Aorta (tissue), 5 donors: Measurements from ENCODE around the gene LTB4R2. TPM values are rescaled to one million over a fixed set of nuclear protein-coding genes. Genes with fewer than 3 reads are reported as not detected.
A peak's percentile ranks its signal among the peaks of the same experiment; 100 is the strongest.

Source experiments
- ATAC-seq: fragments of 200-7000 bp; cut with Tn5 transposase; one replicate; pipeline ENCODE4 v1.9.1; 2022; ENCODE audit warnings: moderate library complexity; ENCODE audit not compliant: low FRiP score
- DNase-seq, 2 donors: peaks; one replicate each; pipeline ENCODE4 v3.0.0-alpha.2; 2020
- H3K27ac ChIP-seq, 2 donors: one replicate each; pipeline ENCODE4 v1.5.1; 2013; ENCODE audit warnings: low read length in 2 of 2, mild to moderate bottlenecking in 2 of 2, moderate library complexity in 2 of 2, control low read depth in 1 of 2, inconsistent platforms in 1 of 2, low read depth in 1 of 2
- H3K27me3 ChIP-seq, 2 donors: one replicate each; pipeline ENCODE4 v1.6.1; 2013; ENCODE audit warnings: control low read depth in 1 of 2, low read length in 1 of 2, mild to moderate bottlenecking in 1 of 2, moderate library complexity in 1 of 2; ENCODE audit not compliant: insufficient read depth in 2 of 2, control insufficient read depth in 1 of 2
- H3K36me3 ChIP-seq, 2 donors: one replicate each; pipeline ENCODE4 v1.6.1; 2013; ENCODE audit warnings: control low read depth in 1 of 2, low read length in 1 of 2, mild to moderate bottlenecking in 1 of 2; ENCODE audit not compliant: insufficient read depth in 2 of 2, control insufficient read depth in 1 of 2
- H3K4me1 ChIP-seq, 2 donors: one replicate each; pipeline ENCODE4 v1.6.1; 2013; ENCODE audit warnings: low read length in 2 of 2, control low read depth in 1 of 2, mild to moderate bottlenecking in 1 of 2, moderate library complexity in 1 of 2; ENCODE audit not compliant: insufficient read depth in 2 of 2, control insufficient read depth in 1 of 2
- H3K4me3 ChIP-seq, 2 donors: one replicate each; pipeline ENCODE4 v1.5.1; 2013; ENCODE audit warnings: low read length in 2 of 2, control low read depth in 1 of 2, mild to moderate bottlenecking in 1 of 2
- H3K9me3 ChIP-seq: one replicate; pipeline ENCODE4 v1.6.1; 2013; ENCODE audit warnings: mild to moderate bottlenecking, low read length; ENCODE audit not compliant: control insufficient read depth
- WGBS, 2 donors: extraction: QIAGEN DNeasy Blood & Tissue Kit; methylation state at CpG; one replicate each; pipeline ENCODE4 v1.1.7; 2013; 5-methylcytosine and 5-hydroxymethylcytosine counted together
- intact Hi-C, 2 donors: fragments of 100-400 bp; cut with DNase I; formaldehyde crosslinking; loops; one replicate each; pipeline versions ENCODE4 v1.14.2 to v1.15.0; 2022
- polyA plus RNA-seq, 2 donors: library from polyadenylated mRNA; stranded (reverse); fragments of 200-250 nt; gene quantifications; one replicate each; pipeline ENCODE4 v1.2.3, GENCODE V29; 2013
- total RNA-seq, 2 donors: library from RNA; stranded (reverse); fragmentation: NEBNext Ultra II Directional; extraction: Animal tissue kit (Norgen Biotek cat#: 25700); gene quantifications; one replicate each; pipeline ENCODE4 v1.2.1, GENCODE V29; 2021
- donor health status: healthy with polysubstance abuse.
- donor health status: Bipolar disorder and iron deficiency.
- donor health status: DM: no; HTN: no; CAD: no.
- donor health status: DM: no; HTN: no; CAD: no.
- donor health status: DM: yes; HTN: yes; CAD: no.

LTB4R2 gene
- total and polyA plus RNA-seq, 4 donors = 0.38 to 5.5 (median 2.3) TPM

DNA sequence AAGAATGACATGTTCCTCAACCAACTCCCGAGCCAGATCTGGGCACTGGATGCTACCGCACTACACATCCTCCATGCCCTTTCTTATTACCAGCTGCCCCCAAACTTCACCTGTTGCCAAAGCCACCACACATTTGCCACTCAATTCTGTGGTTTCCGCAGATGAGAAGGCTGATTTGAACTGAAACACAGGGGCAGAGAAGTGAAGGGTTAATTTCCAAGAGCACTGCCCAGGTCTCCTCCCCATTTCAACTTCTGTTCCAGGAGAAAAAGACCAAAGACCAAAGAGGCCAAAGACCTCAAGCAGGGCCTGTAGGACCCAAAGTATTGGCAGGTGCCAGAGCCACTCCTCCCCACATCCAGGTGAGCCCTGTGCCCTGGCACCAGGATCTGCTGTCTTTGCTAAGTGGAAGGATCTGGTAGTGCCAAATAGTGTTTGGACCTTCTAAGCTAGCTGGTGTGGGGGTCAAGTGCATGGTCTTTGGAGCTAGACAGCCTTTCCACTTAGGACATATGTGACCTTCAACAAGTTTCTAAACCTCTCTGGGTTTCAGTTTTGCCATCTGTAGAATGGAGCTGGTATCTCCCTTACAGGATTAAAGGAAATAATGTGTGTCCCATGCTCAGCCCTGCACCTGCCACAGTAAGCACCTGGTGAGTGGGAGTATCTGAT is 18.4 kb upstream of the LTB4R2 start:
- ATAC-seq = no peak
- Histone ChIP-seq H3K36me3 (peaks cover 0 to 6% of the 10 kb centered on the region in 2 donors), H3K4me1 (no peaks in the 10 kb centered on the region), H3K27me3 (no peaks in the 10 kb centered on the region), H3K27ac (no peak overlapping the region), H3K9me3 (no peaks in the 10 kb centered on the region), H3K4me3 (no peak overlapping the region)
- WGBS, 2 donors = 91% methylated on average over 3 of the region's 3 CpGs
- intact Hi-C loops = no loop called here
- no peak for DNase-seq

GRCh38 chr14:24292118-24292807 is 17.7 kb upstream of the LTB4R2 start:
- Histone ChIP-seq H3K4me1 (no peaks in the 10 kb centered on the region), H3K27ac (no peak overlapping the region), H3K4me3 (no peak overlapping the region), H3K9me3 (no peaks in the 10 kb centered on the region), H3K27me3 (no peaks in the 10 kb centered on the region), H3K36me3 (peaks cover 0 to 6% of the 10 kb centered on the region in 2 donors)
- no peak for ATAC-seq
- WGBS, 2 donors = 93 to 95% methylated on average over 11 of the region's 11 CpGs
- intact Hi-C loops = no loop called here
- DNase-seq = no peak

DNA sequence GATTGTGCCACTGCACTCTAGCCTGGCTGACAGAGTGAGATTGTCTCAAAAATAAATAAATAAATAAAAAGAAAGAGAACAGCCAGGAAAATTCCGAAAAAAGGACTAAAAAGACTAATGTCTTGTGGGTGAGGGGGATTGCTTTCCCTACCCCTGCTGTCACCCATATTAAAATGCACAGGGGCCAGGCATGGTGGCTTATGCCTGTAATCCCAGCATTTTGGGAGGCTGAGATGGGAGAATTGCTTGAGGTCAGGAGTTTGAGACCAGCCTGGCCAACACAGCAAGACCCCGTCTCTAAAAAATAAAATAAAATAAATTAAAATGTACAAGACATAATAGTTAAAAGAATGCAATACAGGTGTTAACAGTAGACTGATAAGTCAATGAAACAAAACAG is 16.4 kb upstream of the LTB4R2 start:
- ATAC-seq (no peak), DNase-seq (no peak)
- no peaks in the 10 kb centered on the region for H3K9me3 ChIP-seq
- no peak overlapping the region for H3K4me3 ChIP-seq
- intact Hi-C loops = no loop called here
- no peaks in the 10 kb centered on the region for H3K27me3 ChIP-seq
- H3K4me1 ChIP-seq = no peaks in the 10 kb centered on the region
- no peak overlapping the region for H3K27ac ChIP-seq
- H3K36me3 ChIP-seq = peaks cover 0 to 6% of the 10 kb centered on the region in 2 donors
- WGBS, 2 donors = 92 to 93% methylated on average over 2 of the region's 2 CpGs

DNA sequence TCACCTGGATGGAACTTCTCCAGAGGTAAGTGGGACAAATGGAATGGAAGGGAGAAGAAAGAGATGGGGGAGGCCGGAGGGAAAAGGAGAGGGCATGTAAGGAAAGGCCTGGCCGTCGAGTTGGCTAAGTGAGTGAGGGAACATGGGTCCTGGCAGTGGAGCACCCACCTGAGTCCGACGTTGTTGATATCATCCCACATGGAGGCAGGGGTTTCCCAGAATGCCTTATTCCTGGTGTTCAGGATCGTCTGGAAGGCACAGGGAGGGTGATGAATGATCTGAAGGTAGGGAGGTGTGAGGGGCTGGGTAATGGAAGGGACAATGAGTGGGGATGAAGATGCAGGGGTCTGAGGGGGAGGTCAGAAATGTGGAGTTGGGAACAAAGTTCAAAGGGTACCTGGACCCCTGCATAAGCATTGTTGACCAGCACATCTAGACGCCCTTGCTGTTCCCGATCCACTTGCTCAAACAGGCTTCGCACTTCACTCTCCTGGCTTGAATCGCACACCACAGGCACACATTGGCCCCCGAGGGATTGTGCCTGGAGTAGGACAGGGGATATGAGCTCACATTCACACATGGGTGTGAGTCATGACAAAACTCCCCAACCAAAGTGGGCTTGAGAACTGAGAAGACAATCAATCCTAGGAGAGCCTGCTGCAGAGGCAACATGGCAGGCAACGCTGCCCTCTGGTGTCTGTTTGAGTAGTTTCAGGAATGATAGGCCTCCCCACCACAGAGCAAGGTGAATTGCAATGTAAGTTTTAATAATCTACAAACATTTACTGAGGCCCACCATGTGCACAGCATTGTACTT is 13.4 kb upstream of the LTB4R2 start:
- Histone ChIP-seq H3K4me3 (no peak overlapping the region), H3K36me3 (no peaks in the 10 kb centered on the region), H3K9me3 (no peaks in the 10 kb centered on the region), H3K27ac (no peak overlapping the region), H3K4me1 (no peaks in the 10 kb centered on the region), H3K27me3 (no peaks in the 10 kb centered on the region)
- peak; percentile 74 for ATAC-seq
- intact Hi-C loops = loop anchor here (1.0 to 5.0 kb wide), 2 partner anchors 53 to 54 kb away; partner anchors contain the start of gene TINF2 (in 1 of the 2)
- peak in 1 of 2 donors; percentile 71 for DNase-seq
- 55 to 57% methylated on average over 12 of the region's 12 CpGs for WGBS, 2 donors

DNA sequence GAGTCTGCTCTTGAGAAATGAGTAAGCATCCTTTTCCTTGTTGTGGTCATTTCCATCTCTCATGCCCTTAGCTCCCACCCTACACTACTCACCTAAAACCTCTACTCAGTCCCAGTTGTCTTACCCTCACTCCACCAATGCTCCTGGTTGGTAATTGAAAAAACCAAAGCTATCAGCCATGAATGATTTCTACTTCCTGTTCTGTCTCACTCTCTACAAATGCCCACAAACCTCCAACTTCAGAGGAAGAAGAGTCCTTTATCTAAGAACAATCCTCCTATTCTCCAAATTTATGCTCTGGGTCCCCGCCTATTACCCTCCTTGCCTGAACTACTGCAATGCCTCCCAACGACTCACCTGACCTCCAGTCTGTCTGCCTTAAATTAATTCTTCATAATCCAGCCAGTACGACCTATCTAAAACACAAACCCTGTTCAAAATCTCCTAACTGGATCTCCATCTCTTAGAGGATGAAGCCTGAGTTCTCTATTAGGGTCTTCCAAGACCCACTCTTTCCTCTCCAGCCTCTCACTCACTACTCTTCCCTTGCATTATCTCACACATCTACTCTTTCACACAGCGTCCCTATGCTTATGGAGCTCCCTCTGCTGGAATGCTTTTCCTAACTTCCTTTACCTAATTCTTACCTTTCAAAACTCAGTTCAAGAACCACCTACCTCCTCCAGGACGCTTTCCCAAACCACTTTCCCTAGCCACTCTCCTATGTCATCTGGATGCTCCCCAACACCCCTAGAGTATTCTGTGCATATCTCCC is 12.6 kb upstream of the LTB4R2 start:
- DNase-seq = no peak
- H3K27ac ChIP-seq = no peak overlapping the region

GRCh38 chr14:24298892-24299254 is 11.1 kb upstream of the LTB4R2 start:
- H3K36me3 ChIP-seq = peaks cover 0 to 3% of the 10 kb centered on the region in 2 donors
- H3K4me3 ChIP-seq = peak overlapping the region; percentile 58 to 90
- no peaks in the 10 kb centered on the region for H3K27me3 ChIP-seq
- ATAC-seq (peak; percentile 4), DNase-seq (no peak)
- 50 to 51% methylated on average over 7 of the region's 7 CpGs for WGBS, 2 donors
- intact Hi-C loops = loop anchor here in 1 of 2 donors (5.0 kb wide), 1 partner anchor 57 kb away; the partner anchor contains the start of gene TINF2
- H3K4me1 ChIP-seq = no peaks in the 10 kb centered on the region
- no peak overlapping the region for H3K27ac ChIP-seq
- H3K9me3 ChIP-seq = no peaks in the 10 kb centered on the region

More for the DNA sequence above, 12.6 kb upstream of the LTB4R2 start:
- Histone ChIP-seq H3K4me3 (no peak overlapping the region), H3K9me3 (no peaks in the 10 kb centered on the region), H3K36me3 (no peaks in the 10 kb centered on the region), H3K27me3 (no peaks in the 10 kb centered on the region), H3K4me1 (no peaks in the 10 kb centered on the region)
- intact Hi-C loops = loop anchor here (1.0 to 5.0 kb wide), 2 partner anchors 54 to 55 kb away; partner anchors contain the start of gene TINF2 (in 1 of the 2)
- ATAC-seq = no peak
- WGBS, 2 donors = 54 to 57% methylated on average over 5 of the region's 5 CpGs

DNA sequence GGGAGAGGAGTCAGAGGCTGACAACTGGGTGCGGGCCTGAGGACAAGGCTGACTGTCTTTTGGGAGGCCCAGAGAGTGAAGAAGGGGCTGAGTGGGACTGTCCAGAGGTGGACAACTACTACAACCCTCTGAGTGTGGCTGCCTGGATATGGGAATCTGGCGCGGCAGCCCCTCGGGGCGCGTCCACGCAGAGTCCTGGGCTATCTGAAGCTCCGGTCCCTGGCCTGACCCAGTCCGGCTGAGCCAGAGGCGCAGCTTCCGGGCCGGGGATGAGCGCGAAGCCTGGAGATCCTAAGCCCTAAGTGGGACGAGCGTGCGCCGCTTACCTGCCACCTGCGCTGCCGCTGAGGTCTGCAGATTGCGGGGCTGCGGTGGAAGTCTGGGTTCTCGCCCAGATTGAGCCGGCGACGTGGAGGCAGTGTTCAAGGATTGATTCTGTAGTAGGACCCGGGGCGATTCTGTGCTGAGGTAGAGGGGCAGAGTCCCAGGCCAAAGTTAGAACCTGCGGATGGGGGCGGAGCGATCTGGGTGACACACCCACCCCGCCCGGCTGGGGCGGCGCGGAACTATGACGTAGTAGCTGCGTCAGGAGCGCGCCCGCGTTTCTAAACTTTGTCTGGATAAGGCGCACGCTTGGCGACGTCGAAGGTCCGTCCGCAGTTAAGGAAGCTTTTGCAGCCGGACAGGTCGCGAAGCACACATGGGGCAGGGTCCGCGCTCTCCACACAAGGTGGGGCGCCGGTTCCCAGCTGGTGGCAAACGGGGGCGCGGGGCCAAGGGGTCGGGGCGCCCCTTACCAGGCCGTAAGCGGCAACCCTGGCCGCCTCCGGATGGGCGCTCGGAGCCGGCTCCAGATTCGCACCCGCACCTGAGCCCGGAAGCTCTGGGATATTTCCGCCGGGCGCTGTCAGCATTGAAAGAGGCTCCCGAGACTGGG is 10.4 kb upstream of the LTB4R2 start, which contains the start of the genes DHRS1 and NOP9:
Gene DHRS1 (minus strand): TSS at position 526 of the 937 bp plus-strand sequence. CDS start 674 bp downstream, outside the sequence.
Gene NOP9 (plus strand): TSS at position 596 of the 937 bp plus-strand sequence. CDS start 105 bp downstream, at position 701.
- no peaks in the 10 kb centered on the region for H3K27me3 ChIP-seq
- DNase-seq = peak; percentile 93 to 97
- peak within 1 kb of the TSS; percentile 58 to 90 for H3K4me3 ChIP-seq
- peak; percentile 94 for ATAC-seq
- peaks cover 0 to 3% of the 10 kb centered on the region in 2 donors for H3K36me3 ChIP-seq
- no peaks in the 10 kb centered on the region for H3K4me1 ChIP-seq
- 1% methylated on average over 69 to 75 of the region's 75 CpGs for WGBS, 2 donors
- intact Hi-C loops = loop anchor here in 1 of 2 donors (5.0 kb wide), 1 partner anchor 57 kb away; the partner anchor contains the start of gene TINF2
- H3K27ac ChIP-seq = peak within 1 kb of the TSS in 1 of 2 donors; percentile 10
- H3K9me3 ChIP-seq = no peaks in the 10 kb centered on the region
